Fibroblast of the aortic adventitia (primary cell): ENCODE results near the gene PCSK5. TPM values are rescaled to one million over a fixed set of nuclear protein-coding genes. Genes with fewer than 3 reads are reported as not detected.
A peak's percentile ranks its signal among the peaks of the same experiment; 100 is the strongest.

Source experiments
- DNase-seq: peaks from one replicate; pipeline ENCODE4 v3.0.0-alpha.2; 2010; ENCODE audit warnings: low read depth
- H3K4me3 ChIP-seq: 2 replicates; pipeline ENCODE4 v1.5.1; 2011; ENCODE audit warnings: low read depth, mild to moderate bottlenecking, control low read depth, low read length, moderate library complexity
- CTCF ChIP-seq: IDR thresholded peaks from 2 replicates; pipeline ENCODE4 v1.5.1; 2011; ENCODE audit warnings: mild to moderate bottlenecking, low read length, control low read depth, inconsistent platforms; ENCODE audit not compliant: insufficient read depth
- total RNA-seq: library from RNA; depleted of rRNA; stranded (reverse); fragments of >200 nt; gene quantifications from 2 replicates; pipeline ENCODE4 v1.2.3, GENCODE V29; 2012; ENCODE audit warnings: low replicate concordance

PCSK5 gene
- total RNA-seq, 1 donor, result 3.6 TPM

GRCh38 chr9:76101075-76101474 lies 210.6 kb downstream of the PCSK5 start:
- no peak for DNase-seq
- TF ChIP-seq CTCF, result no peak
- H3K4me3 ChIP-seq, result no peak overlapping the region

- DNase-seq, result no peak
- no peak for TF ChIP-seq CTCF
Measured at GRCh38 chr9:76101491-76101890, 211.0 kb downstream of the PCSK5 start.

GRCh38 chr9:76101947-76102346 lies 211.5 kb downstream of the PCSK5 start:
- no peak for TF ChIP-seq CTCF
- DNase-seq, result no peak
- no peak overlapping the region for H3K4me3 ChIP-seq

More at GRCh38 chr9:76101491-76101890, 211.0 kb downstream of the PCSK5 start:
- no peak overlapping the region for H3K4me3 ChIP-seq

GRCh38 chr9:76103531-76104315 lies 213.2 kb downstream of the PCSK5 start:
- no peak overlapping the region for H3K4me3 ChIP-seq
- TF ChIP-seq CTCF, result no peak
- no peak for DNase-seq

- no peak overlapping the region for H3K4me3 ChIP-seq
- TF ChIP-seq CTCF, result no peak
- peak; percentile 83 for DNase-seq
Measured at GRCh38 chr9:76107482-76107881, 217.0 kb downstream of the PCSK5 start.

GRCh38 chr9:76109953-76110352 lies 219.5 kb downstream of the PCSK5 start:
- no peak for DNase-seq
- H3K4me3 ChIP-seq, result no peak overlapping the region
- no peak for TF ChIP-seq CTCF

- TF ChIP-seq CTCF, result no peak
- no peak overlapping the region for H3K4me3 ChIP-seq
- no peak for DNase-seq
Measured at GRCh38 chr9:76112151-76112550, 221.7 kb downstream of the PCSK5 start.
